SU-DHL-6 (cell line): ENCODE results near the gene MPC1.

ENCODE experiments used
- H2AFZ ChIP-seq: fragments of 200-600 bp; sonication (generic); 2 replicates; pipeline ENCODE4 v1.6.1; 2014; ENCODE audit warnings: low read depth, mild to moderate bottlenecking, moderate library complexity, mixed read lengths, antibody characterized with exemption, low read length; ENCODE audit not compliant: severe bottlenecking
- H3F3A ChIP-seq: fragments of 200-600 bp; shearing (Covaris generic); 2 replicates; pipeline ENCODE4 v1.6.0; 2016; ENCODE audit warnings: antibody characterized with exemption, mild to moderate bottlenecking; ENCODE audit not compliant: insufficient read depth
- H3K27ac ChIP-seq: fragments of 200-600 bp; sonication (generic); 2 replicates; pipeline ENCODE4 v1.5.1; 2016; ENCODE audit warnings: low read depth, mild to moderate bottlenecking, low read length, moderate library complexity, mixed read lengths
- H3K27me3 ChIP-seq: fragments of 200-600 bp; sonication (generic), shearing (Covaris generic); 2 replicates; pipeline ENCODE4 v1.6.0; 2014; ENCODE audit warnings: mild to moderate bottlenecking, low read length
- H3K36me3 ChIP-seq: fragments of 200-600 bp; sonication (generic); 2 replicates; pipeline ENCODE4 v1.6.1; 2014; ENCODE audit warnings: mild to moderate bottlenecking, low read length, mixed read lengths
- H3K4me2 ChIP-seq: fragments of 300-600, 200-600 bp; shearing (Covaris generic), sonication (generic); 2 replicates; pipeline ENCODE4 v1.6.0; 2014; ENCODE audit warnings: low read length, low read depth, mild to moderate bottlenecking; ENCODE audit not compliant: poor library complexity, severe bottlenecking
- H3K4me3 ChIP-seq: fragments of 200-600 bp; sonication (generic); 2 replicates; pipeline ENCODE4 v1.5.1; 2014; ENCODE audit warnings: antibody characterized with exemption, low read length, mild to moderate bottlenecking, mixed read lengths; ENCODE audit not compliant: insufficient read depth, poor library complexity, severe bottlenecking
- H3K79me2 ChIP-seq: fragments of 200-600 bp; sonication (generic); 2 replicates; pipeline ENCODE4 v1.6.1; 2014; ENCODE audit warnings: mild to moderate bottlenecking, low read length, moderate library complexity; ENCODE audit not compliant: insufficient read depth
- H3K9ac ChIP-seq: fragments of 200-600 bp; sonication (generic); 2 replicates; pipeline ENCODE4 v1.7.0; 2014; ENCODE audit warnings: mild to moderate bottlenecking, low read length
- H3K9me2 ChIP-seq: fragments of 200-600 bp; sonication (generic); replicated peaks from 2 replicates; pipeline ENCODE4 v1.6.1; 2014; ENCODE audit warnings: low read length; ENCODE audit not compliant: insufficient read depth
- H3K9me3 ChIP-seq: fragments of 200-600 bp; sonication (generic); 2 replicates; pipeline ENCODE4 v1.6.1; 2014; ENCODE audit warnings: low read length, mixed read lengths; ENCODE audit not compliant: insufficient read depth
- H4K20me1 ChIP-seq: fragments of 200-600 bp; sonication (generic); 2 replicates; pipeline ENCODE4 v1.6.1; 2014; ENCODE audit warnings: low read depth, mild to moderate bottlenecking, antibody characterized with exemption, low read length, moderate library complexity, mixed read lengths
- EZH2phosphoT487 ChIP-seq: fragments of 200-600 bp; sonication (generic), shearing (Covaris generic); conservative IDR thresholded peaks from 2 replicates; pipeline ENCODE4 v1.6.1; 2018; ENCODE audit warnings: mild to moderate bottlenecking, antibody characterized with exemption, low read length, moderate library complexity, mixed read lengths
- TF ChIP-seq, protein P1 (sequence below): fragments of 200-600 bp; sonication (generic); IDR thresholded peaks from one replicate; pipeline ENCODE4 v1.5.1; 2017; ENCODE audit warnings: antibody characterized with exemption, mild to moderate bottlenecking, low read length, moderate library complexity; ENCODE audit not compliant: insufficient read depth, poor library complexity, severe bottlenecking

The MPC1 gene

DNA sequence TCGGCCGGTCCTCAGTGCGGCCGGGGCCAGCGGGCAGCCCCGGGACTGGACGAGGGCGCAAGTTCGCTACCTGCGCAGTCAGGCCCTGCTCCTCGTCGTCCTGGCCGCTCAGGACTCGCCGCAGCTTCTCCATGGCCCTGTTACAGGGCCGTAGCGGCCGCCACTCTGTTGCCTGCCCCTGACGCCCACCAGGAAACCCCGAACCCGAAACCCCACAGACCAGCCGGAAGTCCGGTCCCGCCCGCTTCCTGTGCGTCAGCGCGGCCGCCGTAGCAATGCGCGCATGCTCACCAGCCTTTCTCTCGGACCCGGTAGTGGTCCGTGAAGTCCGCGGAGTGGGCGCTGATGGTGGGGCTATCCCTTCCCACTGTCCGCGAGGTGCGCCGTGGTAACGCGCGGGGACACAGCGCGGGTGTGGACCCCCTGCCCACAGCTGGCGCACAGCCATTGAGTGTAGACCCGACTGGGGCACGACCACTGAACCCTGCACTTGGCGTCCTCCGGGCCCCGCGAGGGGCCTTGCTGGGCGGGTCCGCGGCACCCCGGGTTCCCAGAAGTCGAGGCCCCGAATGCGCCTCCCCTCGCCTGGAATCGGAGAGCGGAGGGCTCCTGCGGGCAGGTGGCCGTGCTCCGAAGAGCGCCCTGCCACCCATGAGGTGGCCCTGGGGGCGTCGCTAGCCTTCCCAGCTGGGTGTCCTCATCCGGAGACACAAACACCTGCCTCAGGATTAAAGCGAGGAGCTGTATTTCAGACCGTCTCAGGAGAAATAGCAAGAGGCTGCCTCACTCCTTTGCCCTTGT, 40.2 kb downstream of the MPC1 start, which contains the start of gene SFT2D1:
Gene SFT2D1, minus strand, starts transcription at position 197 of the 801 bp plus-strand sequence. Its CDS starts 64 bp downstream, at position 133.
- no peaks in the 10 kb centered on the region for H3K9me2 ChIP-seq
- H3F3A ChIP-seq, result 0 out of 2 replicates have a peak, but pooled peaks cover 9% of the 10 kb centered on the region
- no peak for TF ChIP-seq EZH2phosphoT487
- TF ChIP-seq, protein P1, sequence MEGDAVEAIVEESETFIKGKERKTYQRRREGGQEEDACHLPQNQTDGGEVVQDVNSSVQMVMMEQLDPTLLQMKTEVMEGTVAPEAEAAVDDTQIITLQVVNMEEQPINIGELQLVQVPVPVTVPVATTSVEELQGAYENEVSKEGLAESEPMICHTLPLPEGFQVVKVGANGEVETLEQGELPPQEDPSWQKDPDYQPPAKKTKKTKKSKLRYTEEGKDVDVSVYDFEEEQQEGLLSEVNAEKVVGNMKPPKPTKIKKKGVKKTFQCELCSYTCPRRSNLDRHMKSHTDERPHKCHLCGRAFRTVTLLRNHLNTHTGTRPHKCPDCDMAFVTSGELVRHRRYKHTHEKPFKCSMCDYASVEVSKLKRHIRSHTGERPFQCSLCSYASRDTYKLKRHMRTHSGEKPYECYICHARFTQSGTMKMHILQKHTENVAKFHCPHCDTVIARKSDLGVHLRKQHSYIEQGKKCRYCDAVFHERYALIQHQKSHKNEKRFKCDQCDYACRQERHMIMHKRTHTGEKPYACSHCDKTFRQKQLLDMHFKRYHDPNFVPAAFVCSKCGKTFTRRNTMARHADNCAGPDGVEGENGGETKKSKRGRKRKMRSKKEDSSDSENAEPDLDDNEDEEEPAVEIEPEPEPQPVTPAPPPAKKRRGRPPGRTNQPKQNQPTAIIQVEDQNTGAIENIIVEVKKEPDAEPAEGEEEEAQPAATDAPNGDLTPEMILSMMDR, result no peak
- H2AFZ ChIP-seq, result peak within 1 kb of the TSS; percentile 79
- peak within 1 kb of the TSS; percentile 73 for H3K27ac ChIP-seq
- peak within 1 kb of the TSS; percentile 97 for H3K4me3 ChIP-seq
- H3K27me3 ChIP-seq, result no peaks in the 10 kb centered on the region
- H4K20me1 ChIP-seq, result no peaks in the 10 kb centered on the region; the same call in 1 of the 2 replicates
- peak within 1 kb of the TSS; percentile 86 for H3K9ac ChIP-seq
- H3K9me3 ChIP-seq, result no peaks in the 10 kb centered on the region
- H3K4me2 ChIP-seq, result peak within 1 kb of the TSS; percentile 80
- no peaks in the 10 kb centered on the region for H3K36me3 ChIP-seq
- H3K79me2 ChIP-seq, result peaks cover 49% of the 10 kb centered on the region

DNA sequence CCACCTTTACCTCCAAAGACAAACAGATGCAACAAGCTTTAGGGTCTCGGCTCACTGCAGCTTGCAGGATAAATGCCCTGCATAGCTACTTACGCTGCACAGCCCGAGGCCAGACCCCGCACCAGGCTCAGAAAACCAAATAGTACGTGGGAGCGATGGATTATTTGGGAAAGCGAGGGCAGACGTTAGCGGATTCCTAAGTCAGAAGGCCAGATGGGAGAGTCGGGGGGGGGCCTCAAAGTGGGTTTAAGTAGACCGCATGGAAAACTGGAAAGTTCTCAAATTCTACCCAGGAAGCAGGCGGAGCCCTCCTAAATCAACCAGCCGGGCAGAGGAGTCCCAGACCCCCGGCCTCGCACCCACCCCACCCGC, 40.8 kb downstream of the MPC1 start:
- peak overlapping the region; percentile 97 for H3K4me3 ChIP-seq
- no peaks in the 10 kb centered on the region for H3K27me3 ChIP-seq
- no peaks in the 10 kb centered on the region for H3K9me2 ChIP-seq
- peak overlapping the region; percentile 79 for H2AFZ ChIP-seq
- 0 out of 2 replicates have a peak, but pooled peaks cover 9% of the 10 kb centered on the region for H3F3A ChIP-seq
- H3K27ac ChIP-seq, result peak overlapping the region; percentile 73
- H3K9me3 ChIP-seq, result no peaks in the 10 kb centered on the region
- TF ChIP-seq, protein P1, result no peak
- no peak for TF ChIP-seq EZH2phosphoT487
- no peaks in the 10 kb centered on the region; the same call in 1 of the 2 replicates for H4K20me1 ChIP-seq
- H3K79me2 ChIP-seq, result peaks cover 54% of the 10 kb centered on the region
- no peaks in the 10 kb centered on the region for H3K36me3 ChIP-seq
- peak overlapping the region; percentile 80 for H3K4me2 ChIP-seq
- peak overlapping the region; percentile 86 for H3K9ac ChIP-seq

DNA sequence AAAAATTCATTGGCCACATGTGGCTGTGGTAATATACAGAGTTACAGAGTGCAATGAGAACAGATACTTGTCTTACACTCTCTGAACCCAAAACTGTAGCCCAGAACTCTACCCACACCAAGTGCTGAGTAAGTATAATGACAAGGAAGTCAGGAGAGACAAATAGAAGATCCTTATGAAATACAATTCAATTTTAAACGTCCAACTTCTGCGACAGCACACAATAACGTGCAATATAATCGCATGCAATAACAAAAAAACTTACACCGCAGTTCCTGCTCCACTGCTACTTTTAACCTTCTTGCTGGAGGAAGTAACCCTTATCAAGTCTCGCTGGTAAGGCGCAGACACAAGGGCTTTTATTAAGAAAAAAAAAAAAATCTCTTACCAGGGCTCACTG, 41.3 kb downstream of the MPC1 start:
- TF ChIP-seq, protein P1, result no peak
- TF ChIP-seq EZH2phosphoT487, result no peak
- Histone ChIP-seq H2AFZ (peak overlapping the region; percentile 79), H3K36me3 (no peaks in the 10 kb centered on the region), H3K79me2 (peaks cover 59% of the 10 kb centered on the region), H4K20me1 (no peaks in the 10 kb centered on the region; the same call in 1 of the 2 replicates), H3K4me3 (peak overlapping the region; percentile 97), H3K27ac (peak overlapping the region; percentile 73), H3K9me3 (no peaks in the 10 kb centered on the region), H3K4me2 (peak overlapping the region; percentile 80), H3K9ac (peak overlapping the region; percentile 86), H3F3A (0 out of 2 replicates have a peak, but pooled peaks cover 9% of the 10 kb centered on the region), H3K9me2 (no peaks in the 10 kb centered on the region), H3K27me3 (no peaks in the 10 kb centered on the region)
